A549 (cell line): ENCODE measurements around the gene FUOM. TPM values are rescaled to one million over a fixed set of nuclear protein-coding genes. Genes with fewer than 3 reads are reported as not detected.

ENCODE experiments used
- ATAC-seq, 2 experiments: fragments of 200-7000 bp in 1 of 2; fragments of >200 bp in 1 of 2; cut with Nextera tagmentation in 1 of 2; cut with Tn5 transposase in 1 of 2; 3 replicates each; pipeline versions ENCODE4 v1.8.0 to v1.9.1; 2018 to 2020; ENCODE audit warnings: mild to moderate bottlenecking in 1 of 2, moderate library complexity in 1 of 2
- CTCF ChIA-PET: fragments of 300-600 bp; sonication (Branson Sonifier 250); formaldehyde crosslinking; extraction: SDS; loops from one replicate; lab custom pipeline; 2021; ENCODE audit warnings: antibody characterized with exemption, inconsistent platforms; lab: Yijun Ruan, JAX
- POLR2A ChIA-PET: fragments of 350-600 bp; formaldehyde crosslinking; extraction: SDS; loops from one replicate; lab custom pipeline; 2021; ENCODE audit warnings: antibody characterized with exemption, inconsistent platforms; lab: Yijun Ruan, JAX
- DNase-seq, 2 experiments: peaks; one replicate each; pipeline versions ENCODE4 v3.0.0 to v3.0.0-alpha.2; 2011 to 2016; ENCODE audit warnings: low read depth in 1 of 2, low spot score in 1 of 2
- FAIRE-seq: peaks from 2 replicates; lab custom pipeline; 2011; peaks lifted over from hg19 to GRCh38; lab: Jason Lieb, UNC
- H3K27ac ChIP-seq, 2 experiments: fragments of >200 bp; sonication (Bioruptor Twin); formaldehyde crosslinking; 3 replicates each; pipeline ENCODE4 v1.5.1; 2016 to 2017
- H3K4me1 ChIP-seq: fragments of >200 bp; sonication (Bioruptor Twin); formaldehyde crosslinking; 3 replicates; pipeline ENCODE4 v1.6.1; 2016
- H3K4me2 ChIP-seq: fragments of >200 bp; sonication (Bioruptor Twin); formaldehyde crosslinking; 3 replicates; pipeline ENCODE4 v1.6.1; 2016
- H3K4me3 ChIP-seq: fragments of >200 bp; sonication (Bioruptor Twin); formaldehyde crosslinking; 3 replicates; pipeline ENCODE4 v1.5.1; 2016
- H3K9me3 ChIP-seq: fragments of >200 bp; sonication (Bioruptor Twin); formaldehyde crosslinking; 3 replicates; pipeline ENCODE4 v1.6.1; 2016
- BHLHE40 ChIP-seq: IDR thresholded peaks from 2 replicates; pipeline ENCODE4 v1.6.1; 2012; ENCODE audit warnings: low read depth, low read length, inconsistent platforms
- CBX2 ChIP-seq: fragments of 200-600 bp; sonication (generic); IDR thresholded peaks from 2 replicates; pipeline ENCODE4 v1.6.1; 2016; ENCODE audit warnings: low read depth, mild to moderate bottlenecking, borderline replicate concordance
- CHD2 ChIP-seq: fragments of 150-350 bp; IDR thresholded peaks from 2 replicates; pipeline ENCODE4 v1.6.1; 2014; ENCODE audit warnings: low read length; ENCODE audit not compliant: partially characterized antibody
- EHMT2 ChIP-seq: fragments of 200-600 bp; sonication (generic); IDR thresholded peaks from 2 replicates; pipeline ENCODE4 v1.6.1; 2016; ENCODE audit warnings: antibody characterized with exemption, low read depth, mild to moderate bottlenecking, moderate library complexity
- FOSB ChIP-seq: fragments of 250-450 bp; sonication (Bioruptor Pico); IDR thresholded peaks from 2 replicates; pipeline ENCODE4 v1.5.0; 2020; ENCODE audit warnings: mild to moderate bottlenecking, moderate library complexity
- HOXA7 ChIP-seq: fragments of 250-450 bp; sonication (Bioruptor Pico); IDR thresholded peaks from 2 replicates; pipeline ENCODE4 v1.5.0; 2020; ENCODE audit warnings: mild to moderate bottlenecking, moderate library complexity
- HOXB13 ChIP-seq: fragments of 250-450 bp; sonication (Bioruptor Pico); IDR thresholded peaks from 2 replicates; pipeline ENCODE4 v1.5.0; 2020; ENCODE audit warnings: low read depth, mild to moderate bottlenecking, moderate library complexity
- JUNB ChIP-seq: fragments of >200 bp; sonication (Bioruptor Twin); formaldehyde crosslinking; IDR thresholded peaks from 2 replicates; pipeline ENCODE4 v1.6.1; 2016
- KDM1A ChIP-seq: fragments of 200-600 bp; sonication (generic); IDR thresholded peaks from 2 replicates; pipeline ENCODE4 v1.6.1; 2016; ENCODE audit warnings: low read depth, mild to moderate bottlenecking
- MAZ ChIP-seq: fragments of 150-350 bp; IDR thresholded peaks from 2 replicates; pipeline ENCODE4 v1.6.1; 2014; ENCODE audit warnings: antibody characterized with exemption, low read depth, low read length, borderline replicate concordance
- MYC ChIP-seq: IDR thresholded peaks from 2 replicates; pipeline ENCODE4 v1.6.1; 2012; ENCODE audit warnings: mild to moderate bottlenecking, inconsistent platforms, low read length, improper control_type of control experiment, borderline replicate concordance
- POLR2A ChIP-seq: IDR thresholded peaks from 2 replicates; pipeline ENCODE4 v1.6.1; 2012; ENCODE audit warnings: mild to moderate bottlenecking, low read length
- RFX5 ChIP-seq: fragments of 450-650 bp; IDR thresholded peaks from 2 replicates; pipeline ENCODE4 v1.7.1; 2014; ENCODE audit warnings: antibody characterized with exemption, mild to moderate bottlenecking, moderate library complexity
- RNF2 ChIP-seq: fragments of 200-600 bp; sonication (generic); IDR thresholded peaks from 2 replicates; pipeline ENCODE4 v1.6.1; 2016; ENCODE audit warnings: low read depth, mild to moderate bottlenecking, antibody characterized with exemption, moderate library complexity, borderline replicate concordance
- SREBF2 ChIP-seq: fragments of 450-650 bp; IDR thresholded peaks from 2 replicates; pipeline ENCODE4 v1.6.1; 2014; ENCODE audit warnings: mild to moderate bottlenecking, moderate library complexity
- ZNF302 ChIP-seq: fragments of 250-450 bp; sonication (Bioruptor Pico); IDR thresholded peaks from 2 replicates; pipeline ENCODE4 v1.9.0; 2021; ENCODE audit warnings: inconsistent platforms, mild to moderate bottlenecking, moderate library complexity
- ZSCAN20 ChIP-seq: fragments of 250-450 bp; sonication (Bioruptor Pico); IDR thresholded peaks from 2 replicates; pipeline ENCODE4 v1.8.0; 2022; ENCODE audit warnings: mild to moderate bottlenecking, moderate library complexity
- WGBS: methylation state at CpG from one replicate; pipeline ENCODE4 v1.1.6; 2017; ENCODE audit errors: missing lambda C conversion rate; 5-methylcytosine and 5-hydroxymethylcytosine counted together
- polyA plus RNA-seq, 4 experiments: library from polyadenylated mRNA; depleted of rRNA in 3 of 4; stranded (reverse); fragments of >200 nt; fragmentation: RNase III in 1 of 4; extraction: RNeasy Plus Mini Kit Qiagen cat#74134 plus additional on column Dnase treatment in 1 of 4; gene quantifications; 2 replicates in 3 of 4; 3 replicates in 1 of 4; pipeline ENCODE4 v1.2.3, GENCODE V29; 2011 to 2017
- TF ChIP-seq, protein P1 (sequence below): fragments of 250-450 bp; sonication (Bioruptor Pico); IDR thresholded peaks from 2 replicates; pipeline ENCODE4 v1.5.0; 2021; ENCODE audit warnings: mild to moderate bottlenecking, moderate library complexity, borderline replicate concordance
- TF ChIP-seq, protein P2 (sequence below): fragments of 150-350 bp; IDR thresholded peaks from 2 replicates; pipeline ENCODE4 v1.6.1; 2014; ENCODE audit warnings: low read depth, mild to moderate bottlenecking, low read length
- TF ChIP-seq, protein P3 (sequence below): IDR thresholded peaks from 2 replicates; pipeline ENCODE4 v1.6.1; 2012; ENCODE audit warnings: low read depth, borderline replicate concordance
- TF ChIP-seq, protein P4 (sequence below): IDR thresholded peaks from 2 replicates; pipeline ENCODE4 v1.6.1; 2012
- TF ChIP-seq, protein P5 (sequence below): fragments of 450-650 bp; IDR thresholded peaks from 2 replicates; pipeline ENCODE4 v1.6.1; 2014; ENCODE audit warnings: antibody characterized with exemption

FUOM gene
- polyA plus RNA-seq, 2 of the 4 experiments (the other 2 are of a cell fraction) = 6.8 to 8.1 TPM

DNA sequence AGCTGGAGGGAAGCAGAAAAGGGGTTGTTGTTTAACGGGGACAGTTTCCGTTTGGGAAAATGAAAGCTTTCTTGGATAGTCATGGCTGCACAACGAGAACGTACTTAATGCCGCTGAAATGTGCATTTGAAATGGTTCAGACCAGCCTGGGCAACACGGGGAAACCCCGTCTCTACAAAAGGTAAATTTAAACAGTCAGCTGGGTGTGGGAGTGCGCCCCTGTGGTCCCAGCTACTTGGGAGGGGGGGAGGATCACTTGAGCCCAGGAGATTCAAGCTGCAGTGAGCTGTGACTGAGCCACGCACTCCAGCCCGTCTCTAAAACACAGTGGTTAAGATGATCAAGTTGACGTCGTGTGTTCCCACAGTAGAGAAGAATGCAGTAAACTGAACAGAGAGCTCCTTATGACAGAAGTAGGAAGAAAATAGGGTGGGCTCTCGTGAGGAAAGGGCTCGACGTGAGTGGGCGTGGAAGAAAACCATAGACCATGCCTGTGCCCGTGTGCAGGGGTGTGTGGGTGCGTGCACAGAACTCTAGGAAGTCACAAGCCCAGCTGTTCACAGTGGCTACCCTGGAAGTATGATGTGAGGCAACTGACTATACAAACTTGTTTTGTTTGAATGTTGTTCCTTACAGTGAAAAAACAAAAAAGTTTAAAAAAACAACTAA, 4.1 kb upstream of the FUOM start:
- 87% methylated on average over 18 of the region's 18 CpGs for WGBS
- FAIRE-seq (no peak), DNase-seq (no peak), ATAC-seq (no peak)
- peaks cover 6% of the 10 kb centered on the region; the same call in 1 of the 3 replicates for H3K4me1 ChIP-seq
- TF ChIP-seq RFX5 = no peak
- no peak for TF ChIP-seq HOXB13 (CRISPR knock-in tag)
- no peak for TF ChIP-seq POLR2A
- TF ChIP-seq, protein P1, sequence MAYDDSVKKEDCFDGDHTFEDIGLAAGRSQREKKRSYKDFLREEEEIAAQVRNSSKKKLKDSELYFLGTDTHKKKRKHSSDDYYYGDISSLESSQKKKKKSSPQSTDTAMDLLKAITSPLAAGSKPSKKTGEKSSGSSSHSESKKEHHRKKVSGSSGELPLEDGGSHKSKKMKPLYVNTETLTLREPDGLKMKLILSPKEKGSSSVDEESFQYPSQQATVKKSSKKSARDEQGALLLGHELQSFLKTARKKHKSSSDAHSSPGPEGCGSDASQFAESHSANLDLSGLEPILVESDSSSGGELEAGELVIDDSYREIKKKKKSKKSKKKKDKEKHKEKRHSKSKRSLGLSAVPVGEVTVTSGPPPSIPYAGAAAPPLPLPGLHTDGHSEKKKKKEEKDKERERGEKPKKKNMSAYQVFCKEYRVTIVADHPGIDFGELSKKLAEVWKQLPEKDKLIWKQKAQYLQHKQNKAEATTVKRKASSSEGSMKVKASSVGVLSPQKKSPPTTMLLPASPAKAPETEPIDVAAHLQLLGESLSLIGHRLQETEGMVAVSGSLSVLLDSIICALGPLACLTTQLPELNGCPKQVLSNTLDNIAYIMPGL (CRISPR knock-in tag) = no peak
- no peak for TF ChIP-seq BHLHE40
- no peak for TF ChIP-seq EHMT2
- TF ChIP-seq HOXA7 (CRISPR knock-in tag) = no peak
- TF ChIP-seq RNF2 = no peak
- TF ChIP-seq, protein P2, sequence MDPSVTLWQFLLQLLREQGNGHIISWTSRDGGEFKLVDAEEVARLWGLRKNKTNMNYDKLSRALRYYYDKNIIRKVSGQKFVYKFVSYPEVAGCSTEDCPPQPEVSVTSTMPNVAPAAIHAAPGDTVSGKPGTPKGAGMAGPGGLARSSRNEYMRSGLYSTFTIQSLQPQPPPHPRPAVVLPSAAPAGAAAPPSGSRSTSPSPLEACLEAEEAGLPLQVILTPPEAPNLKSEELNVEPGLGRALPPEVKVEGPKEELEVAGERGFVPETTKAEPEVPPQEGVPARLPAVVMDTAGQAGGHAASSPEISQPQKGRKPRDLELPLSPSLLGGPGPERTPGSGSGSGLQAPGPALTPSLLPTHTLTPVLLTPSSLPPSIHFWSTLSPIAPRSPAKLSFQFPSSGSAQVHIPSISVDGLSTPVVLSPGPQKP = no peak
- TF ChIP-seq CBX2 = no peak
- TF ChIP-seq MYC = no peak
- TF ChIP-seq CHD2 = no peak
- TF ChIP-seq JUNB = no peak
- TF ChIP-seq, protein P3, sequence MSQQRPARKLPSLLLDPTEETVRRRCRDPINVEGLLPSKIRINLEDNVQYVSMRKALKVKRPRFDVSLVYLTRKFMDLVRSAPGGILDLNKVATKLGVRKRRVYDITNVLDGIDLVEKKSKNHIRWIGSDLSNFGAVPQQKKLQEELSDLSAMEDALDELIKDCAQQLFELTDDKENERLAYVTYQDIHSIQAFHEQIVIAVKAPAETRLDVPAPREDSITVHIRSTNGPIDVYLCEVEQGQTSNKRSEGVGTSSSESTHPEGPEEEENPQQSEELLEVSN = no peak
- no peak for TF ChIP-seq KDM1A
- TF ChIP-seq, protein P4, sequence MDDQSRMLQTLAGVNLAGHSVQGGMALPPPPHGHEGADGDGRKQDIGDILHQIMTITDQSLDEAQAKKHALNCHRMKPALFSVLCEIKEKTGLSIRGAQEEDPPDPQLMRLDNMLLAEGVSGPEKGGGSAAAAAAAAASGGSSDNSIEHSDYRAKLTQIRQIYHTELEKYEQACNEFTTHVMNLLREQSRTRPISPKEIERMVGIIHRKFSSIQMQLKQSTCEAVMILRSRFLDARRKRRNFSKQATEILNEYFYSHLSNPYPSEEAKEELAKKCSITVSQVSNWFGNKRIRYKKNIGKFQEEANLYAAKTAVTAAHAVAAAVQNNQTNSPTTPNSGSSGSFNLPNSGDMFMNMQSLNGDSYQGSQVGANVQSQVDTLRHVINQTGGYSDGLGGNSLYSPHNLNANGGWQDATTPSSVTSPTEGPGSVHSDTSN = no peak
- H3K4me3 ChIP-seq = no peak overlapping the region
- ChIA-PET POLR2A (interaction anchor here (1.7 kb wide), 1 partner anchor 11 kb away, joined by 8 read pairs; the partner anchor contains the start of gene ECHS1), CTCF (interaction anchor here (2.0 to 2.5 kb wide), 3 partner anchors 8 to 54 kb away, joined by 6 to 13 read pairs (median 7); no protein-coding TSS in a partner anchor)
- H3K9me3 ChIP-seq = no peaks in the 10 kb centered on the region
- H3K27ac ChIP-seq = no peak overlapping the region
- H3K4me2 ChIP-seq = no peak overlapping the region

DNA sequence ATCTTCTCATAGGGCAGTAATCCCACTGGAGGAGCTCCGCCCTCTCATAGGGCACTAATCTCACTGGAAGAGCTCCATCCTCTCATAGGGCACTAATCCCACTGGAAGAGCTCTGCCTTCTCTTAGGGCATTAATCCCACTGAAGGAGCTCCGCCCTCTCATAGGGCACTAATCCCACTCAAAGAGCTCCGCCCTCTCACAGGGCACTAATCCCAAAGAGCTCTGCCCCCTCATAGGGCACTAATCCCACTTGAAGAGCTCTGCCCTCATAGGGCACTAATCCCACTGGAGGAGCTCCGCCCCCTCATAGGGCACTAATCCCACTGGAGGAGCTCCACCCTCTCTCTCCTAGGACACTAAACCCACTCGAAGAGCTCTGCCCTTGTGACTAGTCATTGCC, 3.4 kb upstream of the FUOM start:
- WGBS = 80% methylated on average over 5 of the region's 5 CpGs
- Histone ChIP-seq H3K27ac (no peak overlapping the region), H3K4me1 (peaks cover 10% of the 10 kb centered on the region; the same call in 1 of the 3 replicates), H3K9me3 (no peaks in the 10 kb centered on the region)
- DNase-seq (no peak), ATAC-seq (no peak)
- POLR2A ChIA-PET = interaction anchor here (0.8 to 1.7 kb wide), 3 partner anchors 12 to 37 kb away, joined by 3 to 8 read pairs (median 4); partner anchors contain the start of genes ECHS1 and PAOX
- no peak for TF ChIP-seq RFX5
- TF ChIP-seq MAZ = no peak
- TF ChIP-seq ZSCAN20 (CRISPR knock-in tag) = no peak
- TF ChIP-seq SREBF2 = no peak
- TF ChIP-seq BHLHE40 = no peak
- TF ChIP-seq, protein P5, sequence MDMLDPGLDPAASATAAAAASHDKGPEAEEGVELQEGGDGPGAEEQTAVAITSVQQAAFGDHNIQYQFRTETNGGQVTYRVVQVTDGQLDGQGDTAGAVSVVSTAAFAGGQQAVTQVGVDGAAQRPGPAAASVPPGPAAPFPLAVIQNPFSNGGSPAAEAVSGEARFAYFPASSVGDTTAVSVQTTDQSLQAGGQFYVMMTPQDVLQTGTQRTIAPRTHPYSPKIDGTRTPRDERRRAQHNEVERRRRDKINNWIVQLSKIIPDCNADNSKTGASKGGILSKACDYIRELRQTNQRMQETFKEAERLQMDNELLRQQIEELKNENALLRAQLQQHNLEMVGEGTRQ = no peak
- no peak for TF ChIP-seq FOSB (CRISPR knock-in tag)
- TF ChIP-seq ZNF302 (CRISPR knock-in tag) = no peak
- TF ChIP-seq, all 56 proteins: peak for 0
- no peak for FAIRE-seq
- Histone ChIP-seq H3K4me2 (no peak overlapping the region), H3K4me3 (no peak overlapping the region)
- CTCF ChIA-PET = interaction anchor here (0.5 to 2.5 kb wide), 3 partner anchors 8 to 32 kb away, joined by 3 to 13 read pairs (median 7); no protein-coding TSS in a partner anchor
